Right atrium auricular region (tissue), 2 donors: ENCODE data around the gene ZNF521. TPM values are rescaled to one million over a fixed set of nuclear protein-coding genes. Genes with fewer than 3 reads are reported as not detected.

Source experiments
- DNase-seq: peaks from one replicate; pipeline ENCODE4 v3.0.0-alpha.2; 2019; ENCODE audit warnings: low spot score
- H3K27ac ChIP-seq, 2 donors: fragments of 200-600 bp; sonication (generic); 1 replicate in 1 of 2; 2 replicates in 1 of 2; pipeline ENCODE4 v1.5.1; 2016 to 2019
- H3K27me3 ChIP-seq, 2 donors: fragments of 200-600 bp; sonication (generic); one replicate each; pipeline versions ENCODE4 v1.5.1 to v1.6.0; 2017 to 2019
- H3K36me3 ChIP-seq: fragments of 200-600 bp; sonication (generic); one replicate; pipeline ENCODE4 v1.5.1; 2016
- H3K4me1 ChIP-seq, 2 donors: fragments of 200-600 bp; sonication (generic); one replicate each; pipeline versions ENCODE4 v1.5.1 to v1.6.0; 2017 to 2019
- H3K4me3 ChIP-seq, 2 donors: fragments of 200-600 bp; sonication (generic); 1 replicate in 1 of 2; 2 replicates in 1 of 2; pipeline ENCODE4 v1.5.1; 2017 to 2019; ENCODE audit warnings: mild to moderate bottlenecking in 1 of 2, moderate library complexity in 1 of 2
- H3K9me3 ChIP-seq, 2 donors: fragments of 200-600 bp; sonication (generic); one replicate each; pipeline ENCODE4 v1.5.1; 2019
- total RNA-seq, 2 donors: library from RNA; depleted of rRNA; stranded (reverse); fragments of >200 nt; gene quantifications; one replicate each; pipeline ENCODE4 v1.1.0, GENCODE V29; 2016
- TF ChIP-seq, protein P1 (sequence below), 2 donors: fragments of 200-600 bp; sonication (generic); IDR thresholded peaks; one replicate each; pipeline ENCODE4 v1.5.1; 2019; ENCODE audit warnings: antibody characterized with exemption in 2 of 2

The ZNF521 gene
- total RNA-seq, 2 donors from 2014 or later, result 36.1 to 37.5 TPM

- no peaks in the 10 kb centered on the region for H3K27me3 ChIP-seq
- TF ChIP-seq, protein P1, sequence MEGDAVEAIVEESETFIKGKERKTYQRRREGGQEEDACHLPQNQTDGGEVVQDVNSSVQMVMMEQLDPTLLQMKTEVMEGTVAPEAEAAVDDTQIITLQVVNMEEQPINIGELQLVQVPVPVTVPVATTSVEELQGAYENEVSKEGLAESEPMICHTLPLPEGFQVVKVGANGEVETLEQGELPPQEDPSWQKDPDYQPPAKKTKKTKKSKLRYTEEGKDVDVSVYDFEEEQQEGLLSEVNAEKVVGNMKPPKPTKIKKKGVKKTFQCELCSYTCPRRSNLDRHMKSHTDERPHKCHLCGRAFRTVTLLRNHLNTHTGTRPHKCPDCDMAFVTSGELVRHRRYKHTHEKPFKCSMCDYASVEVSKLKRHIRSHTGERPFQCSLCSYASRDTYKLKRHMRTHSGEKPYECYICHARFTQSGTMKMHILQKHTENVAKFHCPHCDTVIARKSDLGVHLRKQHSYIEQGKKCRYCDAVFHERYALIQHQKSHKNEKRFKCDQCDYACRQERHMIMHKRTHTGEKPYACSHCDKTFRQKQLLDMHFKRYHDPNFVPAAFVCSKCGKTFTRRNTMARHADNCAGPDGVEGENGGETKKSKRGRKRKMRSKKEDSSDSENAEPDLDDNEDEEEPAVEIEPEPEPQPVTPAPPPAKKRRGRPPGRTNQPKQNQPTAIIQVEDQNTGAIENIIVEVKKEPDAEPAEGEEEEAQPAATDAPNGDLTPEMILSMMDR (IDR thresholded peaks at IDR 0.05), result no peak
These were observed 205.5 kb downstream of the ZNF521 start for GRCh38 chr18:25146512-25146910.

GRCh38 chr18:25145731-25146511, 206.0 kb downstream of the ZNF521 start:
- TF ChIP-seq, protein P1 (IDR thresholded peaks at IDR 0.05), result no peak
- H3K27me3 ChIP-seq, result no peaks in the 10 kb centered on the region
- H3K4me3 ChIP-seq, result no peak overlapping the region
- no peak for DNase-seq
- H3K36me3 ChIP-seq, result no peaks in the 10 kb centered on the region
- no peaks in the 10 kb centered on the region for H3K9me3 ChIP-seq
- H3K4me1 ChIP-seq, result peaks cover 0 to 16% of the 10 kb centered on the region in 2 donors
- H3K27ac ChIP-seq, result no peak overlapping the region

More at GRCh38 chr18:25146512-25146910, 205.5 kb downstream of the ZNF521 start:
- no peaks in the 10 kb centered on the region for H3K36me3 ChIP-seq
- no peak overlapping the region for H3K4me3 ChIP-seq
- no peak for DNase-seq
- no peaks in the 10 kb centered on the region for H3K9me3 ChIP-seq
- H3K4me1 ChIP-seq, result peaks cover 0 to 16% of the 10 kb centered on the region in 2 donors
- no peak overlapping the region for H3K27ac ChIP-seq

GRCh38 chr18:25144820-25145219, 207.1 kb downstream of the ZNF521 start:
- Histone ChIP-seq H3K4me3 (no peak overlapping the region), H3K27me3 (no peaks in the 10 kb centered on the region), H3K36me3 (no peaks in the 10 kb centered on the region), H3K4me1 (peaks cover 0 to 16% of the 10 kb centered on the region in 2 donors), H3K9me3 (no peaks in the 10 kb centered on the region), H3K27ac (no peak overlapping the region)
- peak; percentile 72 for DNase-seq
- TF ChIP-seq, protein P1 (IDR thresholded peaks at IDR 0.05), result no peak

GRCh38 chr18:25141886-25142285, 210.1 kb downstream of the ZNF521 start:
- no peak overlapping the region for H3K27ac ChIP-seq
- H3K4me1 ChIP-seq, result peaks cover 0 to 27% of the 10 kb centered on the region in 2 donors
- no peak overlapping the region for H3K4me3 ChIP-seq
- no peak for DNase-seq
- no peaks in the 10 kb centered on the region for H3K27me3 ChIP-seq
- H3K36me3 ChIP-seq, result no peaks in the 10 kb centered on the region
- TF ChIP-seq, protein P1 (IDR thresholded peaks at IDR 0.05), result no peak
- H3K9me3 ChIP-seq, result no peaks in the 10 kb centered on the region

GRCh38 chr18:25141399-25141798, 210.6 kb downstream of the ZNF521 start:
- Histone ChIP-seq H3K36me3 (no peaks in the 10 kb centered on the region), H3K4me1 (peaks cover 0 to 32% of the 10 kb centered on the region in 2 donors), H3K27ac (no peak overlapping the region), H3K4me3 (no peak overlapping the region), H3K27me3 (no peaks in the 10 kb centered on the region), H3K9me3 (no peaks in the 10 kb centered on the region)
- TF ChIP-seq, protein P1 (IDR thresholded peaks at IDR 0.05), result no peak
- DNase-seq, result no peak
